GM12878 (cell line): ENCODE results near the gene LDLRAD3. TPM values are rescaled to one million over a fixed set of nuclear protein-coding genes. Genes with fewer than 3 reads are reported as not detected.

ENCODE experiments used
- ATAC-seq: fragments of 200-7000 bp; cut with Tn5 transposase; 3 replicates; pipeline ENCODE4 v1.9.1; 2020; ENCODE audit warnings: mild to moderate bottlenecking, moderate library complexity
- BruUV-seq: library from RNA; stranded (reverse); fragments of 400-500 nt; replicated peaks from 2 replicates; lab custom pipeline; 2021; lab: Mats Ljungman, UMichigan
- CTCF ChIA-PET: fragments of 300-600 bp; sonication (Branson Sonifier 250); formaldehyde crosslinking; extraction: SDS; loops from one replicate; lab custom pipeline; 2021; ENCODE audit warnings: inconsistent platforms; lab: Yijun Ruan, JAX
- POLR2A ChIA-PET: fragments of 350-600 bp; formaldehyde crosslinking; extraction: SDS; loops from one replicate; lab custom pipeline; 2021; ENCODE audit warnings: inconsistent platforms; lab: Charles Lee
- RAD21 ChIA-PET: fragments of 300-600 bp; sonication (Branson Sonifier 250); formaldehyde crosslinking; loops from one replicate; lab custom pipeline; 2023; ENCODE audit warnings: antibody characterized with exemption; ENCODE audit not compliant: unreplicated experiment; lab: Charles Lee
- SMC1A ChIA-PET: fragments of 300-600 bp; sonication (Branson Sonifier 250); formaldehyde crosslinking; loops from one replicate; lab custom pipeline; 2023; ENCODE audit not compliant: unreplicated experiment, uncharacterized antibody; lab: Charles Lee
- DNase-seq: peaks from one replicate; pipeline ENCODE4 v3.0.0-alpha.2; 2011; ENCODE audit warnings: low read depth, low spot score
- FAIRE-seq: peaks from 3 replicates; lab custom pipeline; 2011; peaks lifted over from hg19 to GRCh38; lab: Jason Lieb, UNC
- H2AFZ ChIP-seq: 2 replicates; pipeline ENCODE4 v1.6.0; 2011; ENCODE audit warnings: low read depth, low read length, control low read depth; ENCODE audit not compliant: control insufficient read depth
- H3K27ac ChIP-seq: 2 replicates; pipeline ENCODE4 v1.5.1; 2011; ENCODE audit warnings: control low read depth; ENCODE audit not compliant: control insufficient read depth, insufficient read depth
- H3K27me3 ChIP-seq, 2 experiments: replicated peaks in 1 of 2; 2 replicates each; pipeline versions ENCODE4 v1.6.0 to v1.6.1; 2011; ENCODE audit warnings: low read length in 1 of 2; ENCODE audit not compliant: control insufficient read depth in 2 of 2, insufficient read depth in 2 of 2
- H3K36me3 ChIP-seq, 2 experiments: 2 replicates each; pipeline ENCODE4 v1.5.1; 2011; ENCODE audit warnings: low read length in 1 of 2; ENCODE audit not compliant: control insufficient read depth in 2 of 2, insufficient read depth in 2 of 2
- H3K4me1 ChIP-seq: 2 replicates; pipeline ENCODE4 v1.6.1; 2011; ENCODE audit warnings: mild to moderate bottlenecking, low read length, moderate library complexity, mixed read lengths; ENCODE audit not compliant: control insufficient read depth, insufficient read depth
- H3K4me2 ChIP-seq: 2 replicates; pipeline ENCODE4 v1.6.0; 2011; ENCODE audit warnings: control low read depth; ENCODE audit not compliant: control insufficient read depth, insufficient read depth
- H3K4me3 ChIP-seq: fragments of 200-600 bp; sonication (generic); 2 replicates; pipeline ENCODE4 v1.5.1; 2016
- H3K79me2 ChIP-seq: 2 replicates; pipeline ENCODE4 v1.6.0; 2011; ENCODE audit warnings: low read length; ENCODE audit not compliant: control insufficient read depth, insufficient read depth
- H3K9ac ChIP-seq: 2 replicates; pipeline ENCODE4 v1.8.0; 2011; ENCODE audit warnings: low read length, control low read depth, mixed read lengths; ENCODE audit not compliant: control insufficient read depth, insufficient read depth
- H3K9me3 ChIP-seq: replicated peaks from 3 replicates; pipeline ENCODE4 v1.5.1; 2011; ENCODE audit warnings: mild to moderate bottlenecking, low read length; ENCODE audit not compliant: control insufficient read depth, insufficient read depth
- H4K20me1 ChIP-seq: 2 replicates; pipeline ENCODE4 v1.6.0; 2011; ENCODE audit not compliant: control insufficient read depth, insufficient read depth
- BHLHE40 ChIP-seq, 2 experiments: fragments of 450-650 bp in 1 of 2; IDR thresholded peaks; 2 replicates each; pipeline ENCODE4 v1.6.1; 2011 to 2017; ENCODE audit warnings: low read depth in 2 of 2, borderline replicate concordance in 1 of 2, improper control_type of control experiment in 1 of 2, low read length in 1 of 2, mild to moderate bottlenecking in 1 of 2
- BMI1 ChIP-seq: fragments of 450-650 bp; IDR thresholded peaks from 2 replicates; pipeline ENCODE4 v1.6.1; 2016; ENCODE audit warnings: mild to moderate bottlenecking, moderate library complexity, borderline replicate concordance
- CBX5 ChIP-seq: sonication (generic); IDR thresholded peaks from 2 replicates; pipeline ENCODE4 v1.6.1; 2016; ENCODE audit warnings: low read depth, moderate library complexity, mild to moderate bottlenecking, inconsistent platforms
- CREB1 ChIP-seq: IDR thresholded peaks from 2 replicates; pipeline ENCODE4 v1.6.1; 2012; ENCODE audit warnings: low read depth, mild to moderate bottlenecking, inconsistent platforms
- GABPA ChIP-seq: IDR thresholded peaks from 2 replicates; pipeline ENCODE4 v1.6.1; 2014; ENCODE audit warnings: antibody characterized with exemption, low read depth, mild to moderate bottlenecking, inconsistent platforms
- HDGF ChIP-seq: fragments of 450-650 bp; IDR thresholded peaks from 2 replicates; pipeline ENCODE4 v1.6.1; 2016; ENCODE audit warnings: antibody characterized with exemption
- PML ChIP-seq: IDR thresholded peaks from 2 replicates; pipeline ENCODE4 v1.6.1; 2012; ENCODE audit warnings: low read length, inconsistent platforms
- SREBF1 ChIP-seq: IDR thresholded peaks from 2 replicates; pipeline ENCODE4 v1.6.1; 2012; ENCODE audit warnings: mild to moderate bottlenecking, low read length
- ZSCAN29 ChIP-seq: fragments of 450-650 bp; IDR thresholded peaks from 2 replicates; pipeline ENCODE4 v1.6.1; 2017; ENCODE audit warnings: mild to moderate bottlenecking, moderate library complexity
- WGBS: methylation state at CpG from one replicate; pipeline ENCODE4 v1.1.6; 2016; ENCODE audit warnings: low lambda C conversion rate; ENCODE audit not compliant: insufficient replicate concordance, insufficient coverage; ENCODE audit errors: missing lambda C conversion rate; 5-methylcytosine and 5-hydroxymethylcytosine counted together
- in situ Hi-C: fragments of 300-500 bp; cut with MboI; formaldehyde crosslinking; loops from 9 replicates; pipeline ENCODE4 v1.14.3; 2018; ENCODE audit warnings: mixed read lengths
- intact Hi-C: fragments of 100-400 bp; cut with micrococcal nuclease; formaldehyde crosslinking; loops from one replicate; pipeline ENCODE4 v1.14.2; 2022; ENCODE audit not compliant: unreplicated experiment
- polyA plus RNA-seq, 11 experiments: library from polyadenylated mRNA; depleted of rRNA in 4 of 11; unstranded in 6 of 11; stranded (reverse) in 5 of 11; fragments of >200 nt; fragmentation: Nextera tagmentation in 4 of 11; fragmentation: Illumina TruSeq in 1 of 11; extraction: Ambion mirVana in 4 of 11; extraction: Trizol in 1 of 11; gene quantifications; 1 replicate in 1 of 11; 2 replicates in 10 of 11; pipeline versions ENCODE4 v1.2.1 to v1.2.3, GENCODE V29; 2011 to 2016; ENCODE audit warnings: inconsistent platforms in 2 of 11, missing spikeins in 2 of 11, low read depth in 1 of 11
- total RNA-seq, 4 experiments: library from RNA; depleted of rRNA in 3 of 4; stranded (reverse); fragments of >200 nt in 3 of 4; fragmentation: Illumina TruSeq in 1 of 4; extraction: Trizol in 1 of 4; gene quantifications; 2 replicates each; pipeline versions ENCODE4 v1.2.1 to v1.2.3, GENCODE V29; 2013 to 2021
- TF ChIP-seq, protein P1 (sequence below): fragments of 450-650 bp; IDR thresholded peaks from 2 replicates; pipeline ENCODE4 v1.6.1; 2017; ENCODE audit warnings: borderline replicate concordance
- TF ChIP-seq, protein P2 (sequence below): fragments of 450-650 bp; IDR thresholded peaks from 2 replicates; pipeline ENCODE4 v1.6.1; 2014; ENCODE audit warnings: mild to moderate bottlenecking
- TF ChIP-seq, protein P3 (sequence below): IDR thresholded peaks from 2 replicates; pipeline ENCODE4 v1.6.1; 2012; ENCODE audit warnings: low read length, inconsistent platforms
- TF ChIP-seq, protein P4 (sequence below): fragments of 450-650 bp; IDR thresholded peaks from 2 replicates; pipeline ENCODE4 v1.6.1; 2017; ENCODE audit warnings: mild to moderate bottlenecking, moderate library complexity
- TF ChIP-seq, protein P5 (sequence below): fragments of 450-650 bp; IDR thresholded peaks from 2 replicates; pipeline ENCODE4 v1.6.1; 2017; ENCODE audit warnings: mild to moderate bottlenecking, low read depth, inconsistent platforms; ENCODE audit not compliant: poor library complexity, severe bottlenecking

The LDLRAD3 gene
- total and polyA plus RNA-seq, 10 of the 15 experiments (the other 5 are each of a cell fraction or from before 2014, with no cell fraction given): 2.5 to 17.2 (median 10.7) TPM

DNA sequence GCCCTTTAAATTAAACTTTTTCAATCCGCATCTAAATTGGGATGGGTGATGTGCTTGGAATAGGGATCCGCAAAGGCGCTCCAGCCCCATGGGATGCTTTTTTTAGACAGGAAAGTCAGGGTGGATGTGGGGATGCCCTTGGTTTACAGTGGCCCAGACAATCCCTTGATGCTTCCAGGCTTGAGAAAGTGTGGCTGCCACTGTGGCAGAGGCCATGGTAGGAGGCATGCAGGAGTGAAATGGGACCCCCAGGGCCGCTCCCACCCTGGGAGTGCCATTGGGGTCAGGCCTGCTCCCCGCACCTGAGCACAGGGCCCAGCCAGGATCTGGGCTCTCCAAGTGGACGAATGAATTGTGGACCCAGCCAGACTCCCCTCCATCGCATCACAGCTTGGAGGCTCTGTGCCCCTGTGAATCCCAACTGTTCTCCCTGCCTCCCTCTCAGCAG, 269.6 kb downstream of the LDLRAD3 start:
- in situ Hi-C loops: no loop called here
- ChIA-PET POLR2A (no interaction called here), SMC1A (no interaction called here), RAD21 (no interaction called here), CTCF (no interaction called here)
- Histone ChIP-seq H3K4me1 (no peaks in the 10 kb centered on the region), H2AFZ (no peak overlapping the region), H3K9me3 (no peaks in the 10 kb centered on the region), H3K27ac (no peak overlapping the region), H3K27me3 (no peaks in the 10 kb centered on the region), H3K4me2 (no peak overlapping the region), H4K20me1 (no peaks in the 10 kb centered on the region), H3K9ac (no peak overlapping the region), H3K79me2 (no peaks in the 10 kb centered on the region), H3K36me3 (no peaks in the 10 kb centered on the region), H3K4me3 (no peak overlapping the region)
- intact Hi-C loops: no loop called here
- TF ChIP-seq ZSCAN29 (no peak), PML (no peak), CREB1 (no peak), HDGF (no peak), CBX5 (no peak), BHLHE40 (IDR thresholded peaks at IDR 0.05; ENCODE audit: borderline replicate concordance in 1 of 2, low read depth in 2 of 2, low read length in 1 of 2) (no peak), BMI1 (no peak), GABPA (no peak), SREBF1 (no peak)
- TF ChIP-seq, protein P1, sequence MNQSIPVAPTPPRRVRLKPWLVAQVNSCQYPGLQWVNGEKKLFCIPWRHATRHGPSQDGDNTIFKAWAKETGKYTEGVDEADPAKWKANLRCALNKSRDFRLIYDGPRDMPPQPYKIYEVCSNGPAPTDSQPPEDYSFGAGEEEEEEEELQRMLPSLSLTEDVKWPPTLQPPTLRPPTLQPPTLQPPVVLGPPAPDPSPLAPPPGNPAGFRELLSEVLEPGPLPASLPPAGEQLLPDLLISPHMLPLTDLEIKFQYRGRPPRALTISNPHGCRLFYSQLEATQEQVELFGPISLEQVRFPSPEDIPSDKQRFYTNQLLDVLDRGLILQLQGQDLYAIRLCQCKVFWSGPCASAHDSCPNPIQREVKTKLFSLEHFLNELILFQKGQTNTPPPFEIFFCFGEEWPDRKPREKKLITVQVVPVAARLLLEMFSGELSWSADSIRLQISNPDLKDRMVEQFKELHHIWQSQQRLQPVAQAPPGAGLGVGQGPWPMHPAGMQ: no peak
- TF ChIP-seq, protein P2, sequence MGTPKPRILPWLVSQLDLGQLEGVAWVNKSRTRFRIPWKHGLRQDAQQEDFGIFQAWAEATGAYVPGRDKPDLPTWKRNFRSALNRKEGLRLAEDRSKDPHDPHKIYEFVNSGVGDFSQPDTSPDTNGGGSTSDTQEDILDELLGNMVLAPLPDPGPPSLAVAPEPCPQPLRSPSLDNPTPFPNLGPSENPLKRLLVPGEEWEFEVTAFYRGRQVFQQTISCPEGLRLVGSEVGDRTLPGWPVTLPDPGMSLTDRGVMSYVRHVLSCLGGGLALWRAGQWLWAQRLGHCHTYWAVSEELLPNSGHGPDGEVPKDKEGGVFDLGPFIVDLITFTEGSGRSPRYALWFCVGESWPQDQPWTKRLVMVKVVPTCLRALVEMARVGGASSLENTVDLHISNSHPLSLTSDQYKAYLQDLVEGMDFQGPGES: no peak
- TF ChIP-seq, protein P3, sequence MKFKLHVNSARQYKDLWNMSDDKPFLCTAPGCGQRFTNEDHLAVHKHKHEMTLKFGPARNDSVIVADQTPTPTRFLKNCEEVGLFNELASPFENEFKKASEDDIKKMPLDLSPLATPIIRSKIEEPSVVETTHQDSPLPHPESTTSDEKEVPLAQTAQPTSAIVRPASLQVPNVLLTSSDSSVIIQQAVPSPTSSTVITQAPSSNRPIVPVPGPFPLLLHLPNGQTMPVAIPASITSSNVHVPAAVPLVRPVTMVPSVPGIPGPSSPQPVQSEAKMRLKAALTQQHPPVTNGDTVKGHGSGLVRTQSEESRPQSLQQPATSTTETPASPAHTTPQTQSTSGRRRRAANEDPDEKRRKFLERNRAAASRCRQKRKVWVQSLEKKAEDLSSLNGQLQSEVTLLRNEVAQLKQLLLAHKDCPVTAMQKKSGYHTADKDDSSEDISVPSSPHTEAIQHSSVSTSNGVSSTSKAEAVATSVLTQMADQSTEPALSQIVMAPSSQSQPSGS: no peak
- TF ChIP-seq, protein P4, sequence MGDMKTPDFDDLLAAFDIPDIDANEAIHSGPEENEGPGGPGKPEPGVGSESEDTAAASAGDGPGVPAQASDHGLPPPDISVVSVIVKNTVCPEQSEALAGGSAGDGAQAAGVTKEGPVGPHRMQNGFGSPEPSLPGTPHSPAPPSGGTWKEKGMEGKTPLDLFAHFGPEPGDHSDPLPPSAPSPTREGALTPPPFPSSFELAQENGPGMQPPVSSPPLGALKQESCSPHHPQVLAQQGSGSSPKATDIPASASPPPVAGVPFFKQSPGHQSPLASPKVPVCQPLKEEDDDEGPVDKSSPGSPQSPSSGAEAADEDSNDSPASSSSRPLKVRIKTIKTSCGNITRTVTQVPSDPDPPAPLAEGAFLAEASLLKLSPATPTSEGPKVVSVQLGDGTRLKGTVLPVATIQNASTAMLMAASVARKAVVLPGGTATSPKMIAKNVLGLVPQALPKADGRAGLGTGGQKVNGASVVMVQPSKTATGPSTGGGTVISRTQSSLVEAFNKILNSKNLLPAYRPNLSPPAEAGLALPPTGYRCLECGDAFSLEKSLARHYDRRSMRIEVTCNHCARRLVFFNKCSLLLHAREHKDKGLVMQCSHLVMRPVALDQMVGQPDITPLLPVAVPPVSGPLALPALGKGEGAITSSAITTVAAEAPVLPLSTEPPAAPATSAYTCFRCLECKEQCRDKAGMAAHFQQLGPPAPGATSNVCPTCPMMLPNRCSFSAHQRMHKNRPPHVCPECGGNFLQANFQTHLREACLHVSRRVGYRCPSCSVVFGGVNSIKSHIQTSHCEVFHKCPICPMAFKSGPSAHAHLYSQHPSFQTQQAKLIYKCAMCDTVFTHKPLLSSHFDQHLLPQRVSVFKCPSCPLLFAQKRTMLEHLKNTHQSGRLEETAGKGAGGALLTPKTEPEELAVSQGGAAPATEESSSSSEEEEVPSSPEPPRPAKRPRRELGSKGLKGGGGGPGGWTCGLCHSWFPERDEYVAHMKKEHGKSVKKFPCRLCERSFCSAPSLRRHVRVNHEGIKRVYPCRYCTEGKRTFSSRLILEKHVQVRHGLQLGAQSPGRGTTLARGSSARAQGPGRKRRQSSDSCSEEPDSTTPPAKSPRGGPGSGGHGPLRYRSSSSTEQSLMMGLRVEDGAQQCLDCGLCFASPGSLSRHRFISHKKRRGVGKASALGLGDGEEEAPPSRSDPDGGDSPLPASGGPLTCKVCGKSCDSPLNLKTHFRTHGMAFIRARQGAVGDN: no peak
- TF ChIP-seq, protein P5, sequence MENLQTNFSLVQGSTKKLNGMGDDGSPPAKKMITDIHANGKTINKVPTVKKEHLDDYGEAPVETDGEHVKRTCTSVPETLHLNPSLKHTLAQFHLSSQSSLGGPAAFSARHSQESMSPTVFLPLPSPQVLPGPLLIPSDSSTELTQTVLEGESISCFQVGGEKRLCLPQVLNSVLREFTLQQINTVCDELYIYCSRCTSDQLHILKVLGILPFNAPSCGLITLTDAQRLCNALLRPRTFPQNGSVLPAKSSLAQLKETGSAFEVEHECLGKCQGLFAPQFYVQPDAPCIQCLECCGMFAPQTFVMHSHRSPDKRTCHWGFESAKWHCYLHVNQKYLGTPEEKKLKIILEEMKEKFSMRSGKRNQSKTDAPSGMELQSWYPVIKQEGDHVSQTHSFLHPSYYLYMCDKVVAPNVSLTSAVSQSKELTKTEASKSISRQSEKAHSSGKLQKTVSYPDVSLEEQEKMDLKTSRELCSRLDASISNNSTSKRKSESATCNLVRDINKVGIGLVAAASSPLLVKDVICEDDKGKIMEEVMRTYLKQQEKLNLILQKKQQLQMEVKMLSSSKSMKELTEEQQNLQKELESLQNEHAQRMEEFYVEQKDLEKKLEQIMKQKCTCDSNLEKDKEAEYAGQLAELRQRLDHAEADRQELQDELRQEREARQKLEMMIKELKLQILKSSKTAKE: no peak
- DNase-seq (no peak), ATAC-seq (no peak), FAIRE-seq (no peak)
- no TSS peak for BruUV-seq
- WGBS: 50% methylated on average over 6 of the region's 7 CpGs
